GM21723 (cell line): ENCODE results near the gene SLC31A2.
"Not testable (repeated sequence)": the region's sequence is repeated elsewhere in the genome, so short reads cannot be mapped to it uniquely, and the experiment has no call there.

Source experiments
- ATAC-seq: cut with Tn5 transposase; IDR thresholded peaks from one replicate; pipeline ENCODE4 v1.9.1; 2021; ENCODE audit warnings: mild to moderate bottlenecking, moderate library complexity; ENCODE audit not compliant: unreplicated experiment

SLC31A2 gene

DNA sequence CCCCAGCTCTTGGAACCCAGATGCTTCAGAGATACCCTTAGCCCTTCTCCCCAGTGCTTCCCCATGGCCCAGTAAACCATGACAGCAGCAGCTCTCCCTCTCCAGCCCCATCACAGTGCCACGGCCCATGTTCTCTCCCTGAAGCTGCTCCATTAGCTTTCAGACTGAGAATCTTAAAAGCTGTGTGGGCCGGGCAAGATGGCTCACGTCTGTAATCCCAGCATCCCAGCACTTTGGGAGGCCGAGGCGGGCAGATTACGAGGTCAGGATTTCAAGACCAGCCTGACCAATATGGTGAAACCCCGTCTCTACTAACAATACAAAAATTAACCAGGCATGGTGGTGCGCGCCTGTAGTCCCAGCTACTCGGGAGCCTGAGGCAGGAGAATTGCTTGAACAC lies 1.2 kb upstream of the SLC31A2 start:
- not testable (repeated sequence) for ATAC-seq

DNA sequence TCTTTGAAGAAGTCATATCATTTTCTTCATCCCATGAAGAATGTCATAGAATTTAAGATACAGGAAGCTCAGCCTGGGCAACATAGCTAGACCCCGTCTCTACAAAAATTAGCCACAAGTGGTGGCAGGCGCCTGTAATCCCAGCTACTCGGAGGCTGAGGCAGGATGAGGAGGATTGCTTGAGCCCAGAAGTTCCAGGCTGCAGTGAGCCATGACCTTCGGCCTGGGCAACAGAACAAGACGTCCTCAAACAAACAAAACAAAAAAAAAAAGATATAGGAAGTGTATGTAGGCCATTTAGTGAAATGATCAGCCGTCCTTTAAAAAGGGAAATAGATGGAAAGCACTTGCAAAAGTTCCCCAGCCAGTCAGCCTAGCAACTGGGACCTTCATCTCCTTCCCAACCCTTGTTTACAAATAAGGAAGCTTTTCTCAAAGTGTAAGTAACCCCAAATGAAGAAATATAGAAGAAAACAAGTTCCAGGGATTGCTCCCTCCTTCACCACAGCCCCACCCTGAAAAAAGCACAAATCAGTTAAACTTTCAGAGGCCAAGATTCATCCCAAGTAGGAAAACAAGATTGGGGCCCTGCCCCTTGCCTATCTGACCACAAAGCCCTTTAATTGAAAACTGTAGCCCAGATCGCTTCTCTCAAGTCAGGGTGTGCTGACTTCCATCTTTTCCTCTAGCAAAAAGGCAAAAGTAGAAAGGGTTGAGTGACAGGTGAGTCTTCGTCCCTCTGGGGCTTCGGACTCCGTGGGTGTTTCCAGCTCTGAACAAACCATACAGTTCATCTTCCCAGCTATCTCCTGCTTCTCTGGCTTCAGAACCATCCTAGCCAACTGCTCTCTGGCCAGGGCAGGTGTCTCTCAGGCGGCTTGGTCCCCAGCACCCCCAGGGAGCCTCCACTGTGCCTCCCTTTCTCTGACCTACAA lies 1.2 kb downstream of the SLC31A2 start:
- ATAC-seq, result no peak

- no peak for ATAC-seq
Measured at GRCh38 chr9:113152699-113153098, 1.9 kb downstream of the SLC31A2 start.

GRCh38 chr9:113153599-113153998 lies 2.8 kb downstream of the SLC31A2 start:
- no peak for ATAC-seq

DNA sequence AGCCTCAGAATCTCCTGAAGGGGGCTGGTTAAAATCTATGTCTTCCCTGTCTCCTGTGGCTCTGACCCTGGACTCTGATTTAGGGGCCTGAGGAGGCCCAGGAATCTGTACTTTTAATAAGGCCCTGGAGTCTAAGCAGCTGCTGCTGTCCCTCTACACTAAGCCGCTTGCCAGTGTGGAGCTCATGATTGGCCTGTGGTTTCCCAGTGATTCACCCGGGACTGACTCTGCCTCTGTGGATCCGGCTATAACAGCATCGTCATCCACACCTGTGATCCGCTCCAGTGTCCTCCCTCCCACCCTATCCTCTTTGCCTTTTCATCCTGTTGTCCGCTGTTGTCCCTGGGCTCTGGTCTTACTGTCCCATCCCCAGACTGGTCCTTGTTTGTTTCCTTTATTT lies 3.7 kb downstream of the SLC31A2 start:
- no peak for ATAC-seq

- ATAC-seq, result no peak
Measured at GRCh38 chr9:113154946-113155345, 4.1 kb downstream of the SLC31A2 start.

GRCh38 chr9:113155911-113156588 lies 5.2 kb downstream of the SLC31A2 start:
- no peak for ATAC-seq

DNA sequence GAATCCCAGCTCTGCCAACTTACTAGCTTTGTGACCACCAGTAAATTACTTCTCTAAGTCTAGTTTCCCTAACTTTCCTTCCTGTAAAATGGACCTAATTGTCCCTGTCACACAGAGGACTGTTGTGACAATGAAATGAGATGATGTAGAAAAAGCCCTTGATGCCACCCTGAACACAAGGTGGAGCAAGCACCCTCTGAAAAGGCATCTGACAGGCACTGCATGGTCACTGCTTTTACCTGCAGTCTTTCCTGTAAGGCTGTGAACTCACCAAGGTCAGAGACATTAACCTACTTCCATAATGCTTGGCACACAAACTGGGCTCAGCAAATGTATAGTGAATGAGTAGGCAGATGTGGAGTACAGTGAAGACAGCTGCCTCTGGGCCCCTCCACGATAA lies 6.1 kb downstream of the SLC31A2 start:
- ATAC-seq, result no peak

DNA sequence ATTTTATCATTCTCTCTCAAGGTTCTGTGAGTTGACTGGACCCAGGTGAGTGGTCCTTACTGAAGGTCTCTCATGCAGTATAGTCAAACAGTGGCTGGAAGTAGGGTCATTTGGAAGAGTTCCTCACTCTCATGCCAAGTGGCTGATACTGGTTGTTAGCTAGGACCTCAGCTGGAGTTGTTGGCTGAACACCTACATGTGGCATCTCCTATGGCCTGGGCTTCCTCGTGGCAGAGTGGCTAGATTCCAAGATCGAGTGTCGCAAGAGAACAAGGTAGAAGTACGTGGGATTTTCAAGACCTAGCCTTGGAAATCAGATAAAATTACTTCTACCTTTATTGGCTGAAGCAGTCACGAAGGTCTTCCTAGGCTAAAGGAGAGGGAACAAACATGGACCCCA lies 7.6 kb downstream of the SLC31A2 start:
- ATAC-seq, result no peak

DNA sequence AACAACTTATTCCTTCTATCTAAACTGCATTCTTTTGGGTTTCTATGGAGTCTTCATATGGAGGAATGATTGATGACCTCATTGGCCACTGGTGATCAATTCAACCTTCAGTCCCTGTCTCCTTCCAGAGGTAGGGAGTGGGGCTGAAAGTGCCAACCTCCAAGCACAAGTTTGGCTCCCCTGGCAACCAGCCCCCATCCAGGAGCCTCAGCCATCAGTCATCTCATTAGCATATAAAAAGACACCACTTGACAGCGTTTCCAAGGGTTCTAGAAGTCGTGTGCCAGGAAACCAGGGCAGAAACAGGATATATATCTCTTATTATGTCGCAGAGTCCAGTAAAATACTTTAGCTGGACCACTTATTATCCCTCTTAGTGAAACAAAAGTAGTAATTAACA lies 9.8 kb downstream of the SLC31A2 start:
- no peak for ATAC-seq

GRCh38 chr9:113163001-113163400 lies 12.2 kb downstream of the SLC31A2 start:
- no peak for ATAC-seq

DNA sequence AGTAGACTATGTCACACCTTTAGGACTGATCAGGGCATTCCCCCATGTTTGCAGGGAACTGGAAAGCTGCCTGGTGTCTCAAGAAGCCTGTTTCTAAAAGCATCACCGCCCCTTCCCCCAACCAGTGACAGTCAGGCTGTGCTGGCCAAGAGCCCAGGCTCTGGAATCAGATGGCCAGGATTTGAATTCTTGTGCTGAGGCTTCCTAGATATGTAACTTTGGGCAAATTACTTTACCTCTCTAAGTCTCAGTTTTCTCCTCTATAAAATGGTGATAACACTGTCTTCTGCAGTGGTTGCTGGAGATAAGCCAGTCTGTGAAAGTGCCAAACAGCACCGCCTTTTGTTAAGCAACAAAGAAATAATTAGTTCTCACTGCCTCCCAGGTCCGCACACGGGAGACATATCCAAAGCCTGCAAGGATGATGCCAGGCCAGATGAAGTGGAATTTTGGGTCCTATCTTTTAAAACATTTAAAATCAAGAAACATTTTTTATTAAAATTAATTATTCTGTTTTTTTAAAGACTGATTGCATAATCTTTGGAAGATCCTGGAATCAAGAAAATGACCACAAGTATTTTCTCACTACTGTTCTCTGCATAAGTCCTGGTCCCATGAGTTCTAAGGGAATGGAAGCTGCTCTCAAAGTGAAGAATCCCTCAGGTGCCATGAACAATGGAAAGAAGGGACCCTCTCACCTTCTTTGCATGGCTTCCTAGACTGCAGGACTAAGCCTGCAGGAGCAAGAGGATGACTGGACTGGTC lies 13.9 kb downstream of the SLC31A2 start:
- ATAC-seq, result no peak

DNA sequence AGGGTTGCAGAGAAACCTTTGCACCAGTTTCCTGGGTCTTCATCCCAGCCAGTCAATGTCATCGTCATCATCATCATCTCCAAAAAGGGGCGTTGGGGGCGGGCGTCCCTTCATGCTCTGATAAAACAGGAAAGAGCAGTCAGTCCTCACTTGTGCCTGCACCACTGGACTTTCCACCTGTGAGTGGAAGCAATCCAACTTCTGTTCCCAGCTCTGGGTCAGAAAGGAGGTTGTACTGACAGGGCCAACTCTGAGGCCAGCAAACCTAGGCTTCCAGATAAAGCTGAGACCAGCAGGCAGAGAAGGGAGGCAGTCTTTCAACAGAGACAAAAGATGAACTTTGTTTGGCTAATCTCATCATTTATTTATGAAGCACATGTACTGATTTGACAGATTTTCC lies 15.2 kb downstream of the SLC31A2 start:
- ATAC-seq, result no peak

DNA sequence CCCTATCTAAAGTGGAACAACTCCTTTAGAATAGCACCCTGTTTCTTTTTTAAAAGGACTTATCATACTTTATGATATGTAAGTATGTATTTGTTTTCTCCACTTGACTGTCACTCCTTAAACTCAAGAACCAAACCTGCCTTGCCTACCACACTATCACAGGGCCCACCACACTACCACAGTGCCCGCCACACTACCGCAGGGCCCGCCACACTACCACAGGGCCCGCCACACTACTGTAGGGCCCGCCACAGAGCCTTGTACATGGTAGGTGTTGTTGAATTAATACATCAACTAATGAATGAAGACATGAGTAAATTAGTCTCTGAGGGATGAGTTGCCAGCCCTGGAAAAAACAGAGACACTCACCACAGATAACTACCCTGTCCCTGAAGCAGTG lies 18.0 kb downstream of the SLC31A2 start:
- no peak for ATAC-seq

DNA sequence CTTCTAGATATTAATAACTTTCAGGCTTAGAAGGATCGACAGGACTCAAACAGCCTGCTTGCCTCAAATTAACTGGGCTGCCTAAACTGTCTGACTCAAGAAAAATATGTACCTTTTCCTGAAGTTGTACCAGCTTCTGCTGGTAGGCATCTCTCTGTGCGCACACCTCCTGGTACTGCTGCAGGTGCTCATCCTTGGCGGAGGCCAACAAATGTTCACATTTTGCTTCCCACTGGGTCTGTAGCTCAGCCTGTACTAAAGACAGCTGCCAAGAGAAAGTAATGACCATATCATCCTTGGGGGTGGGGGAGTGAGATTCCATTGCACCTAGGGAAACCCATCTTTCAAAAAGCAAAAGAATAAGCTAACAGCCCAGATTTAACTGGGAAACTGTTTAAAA lies 22.5 kb downstream of the SLC31A2 start:
- no peak for ATAC-seq

- no peak for ATAC-seq
Measured at GRCh38 chr9:113176803-113177202, 26.0 kb downstream of the SLC31A2 start.

DNA sequence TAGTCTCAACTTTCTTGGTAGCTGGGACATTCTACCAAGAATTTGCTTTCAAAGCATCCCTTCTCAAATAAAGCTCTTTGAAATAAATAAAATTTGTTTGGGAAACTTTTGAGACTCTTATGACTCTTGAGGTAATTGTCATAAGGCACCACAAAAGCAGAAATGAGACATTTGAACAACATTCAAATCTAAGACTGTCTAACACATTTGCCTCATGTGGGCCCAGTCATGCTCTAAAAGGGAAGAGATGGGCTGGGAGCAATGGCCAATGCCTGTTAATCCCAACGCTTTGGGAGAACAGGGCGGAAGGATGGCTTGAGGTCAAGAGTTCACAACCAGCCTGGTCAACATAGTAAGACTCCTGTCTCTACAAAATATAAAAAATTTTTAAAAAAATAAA lies 26.4 kb downstream of the SLC31A2 start:
- ATAC-seq, result no peak

DNA sequence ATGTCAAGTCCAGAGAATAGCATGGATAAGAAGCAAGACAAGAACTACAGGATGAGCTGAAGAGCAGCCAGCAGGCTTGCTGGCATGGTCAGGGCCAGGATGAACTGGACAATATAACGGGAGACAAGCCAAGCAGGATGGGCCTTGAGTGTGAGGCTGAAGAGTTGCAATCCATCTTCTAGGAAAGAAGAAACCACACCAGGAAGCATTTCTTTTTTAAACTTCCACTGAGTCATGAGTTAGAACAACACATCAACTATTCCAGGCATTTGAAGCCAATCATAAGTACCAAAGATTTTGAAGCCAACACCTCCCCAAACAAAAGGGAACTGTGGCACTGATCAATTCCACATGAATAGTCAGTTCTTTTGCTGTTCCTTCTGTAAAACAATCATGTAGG lies 27.3 kb downstream of the SLC31A2 start:
- ATAC-seq, result no peak

DNA sequence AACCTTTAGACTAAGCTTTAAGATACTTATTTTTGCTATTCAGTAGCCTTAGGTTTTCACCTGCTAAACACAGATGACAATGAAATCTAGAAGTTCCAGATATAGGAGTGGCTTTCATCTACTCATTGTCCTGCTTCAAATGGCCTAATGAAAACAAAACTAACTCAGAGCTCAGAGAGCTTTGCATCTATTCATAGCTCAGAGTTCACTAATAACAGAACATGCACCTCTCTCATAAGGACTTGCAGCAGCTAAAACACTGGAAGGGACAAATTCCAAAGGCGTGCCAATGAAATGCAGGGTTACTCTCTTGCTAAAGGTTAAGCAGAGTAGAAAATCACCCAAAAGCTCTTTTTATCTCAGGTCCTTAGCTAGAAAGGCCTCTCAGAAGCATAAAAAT lies 29.0 kb downstream of the SLC31A2 start:
- no peak for ATAC-seq

DNA sequence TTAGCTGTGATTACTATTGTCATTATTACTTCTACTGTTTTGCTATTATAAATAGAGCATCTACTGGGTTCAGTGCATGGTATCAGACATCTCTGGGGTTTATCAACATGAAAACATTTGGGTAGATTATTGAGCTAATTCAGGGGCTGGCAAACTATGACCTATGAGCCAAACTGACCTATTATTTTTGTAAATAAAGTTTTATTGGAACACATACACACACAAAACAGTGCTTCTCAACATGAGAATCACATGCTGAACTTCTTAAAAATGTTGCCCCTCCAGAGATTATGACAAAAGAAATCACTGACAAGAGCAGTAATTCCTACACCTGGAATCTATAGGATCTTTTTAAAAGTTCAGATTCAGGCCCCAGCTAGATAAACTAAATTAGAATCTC lies 30.4 kb downstream of the SLC31A2 start:
- no peak for ATAC-seq

- no peak for ATAC-seq
Measured at GRCh38 chr9:113183956-113184488, 33.2 kb downstream of the SLC31A2 start.
